DND-41 (cell line): Measurements from ENCODE around the gene USH1C.

ENCODE experiments used
- ATAC-seq: fragments of 200-7000 bp; cut with Tn5 transposase; 3 replicates; pipeline ENCODE4 v1.9.1; 2021; ENCODE audit warnings: low read depth; ENCODE audit not compliant: insufficient read depth
- DNase-seq: peaks from one replicate; pipeline ENCODE4 v3.0.0-alpha.2; 2020
- H2AFZ ChIP-seq: 2 replicates; pipeline ENCODE4 v1.6.0; 2012; ENCODE audit warnings: low read depth, low read length
- H3K27ac ChIP-seq: 2 replicates; pipeline ENCODE4 v1.5.1; 2012; ENCODE audit warnings: low read length, inconsistent platforms
- H3K27me3 ChIP-seq: fragments of 200-600 bp; sonication (generic); 2 replicates; pipeline ENCODE4 v1.6.0; 2012; ENCODE audit warnings: low read length, mild to moderate bottlenecking, inconsistent platforms; ENCODE audit not compliant: insufficient read depth, poor library complexity
- H3K36me3 ChIP-seq: 2 replicates; pipeline ENCODE4 v1.5.1; 2012; ENCODE audit warnings: low read length, inconsistent platforms; ENCODE audit not compliant: insufficient read depth
- H3K4me1 ChIP-seq: 2 replicates; pipeline ENCODE4 v1.5.1; 2012; ENCODE audit warnings: mild to moderate bottlenecking, low read length; ENCODE audit not compliant: insufficient read depth
- H3K4me2 ChIP-seq: 2 replicates; pipeline ENCODE4 v1.6.0; 2012; ENCODE audit warnings: mild to moderate bottlenecking, moderate library complexity, low read length, inconsistent platforms; ENCODE audit not compliant: insufficient read depth
- H3K4me3 ChIP-seq, 2 experiments: fragments of 200-600 bp in 1 of 2; shearing (Covaris generic) in 1 of 2; 2 replicates each; pipeline ENCODE4 v1.5.1; 2012 to 2016; ENCODE audit warnings: inconsistent platforms in 2 of 2, low read length in 2 of 2, mild to moderate bottlenecking in 2 of 2, low read depth in 1 of 2, moderate library complexity in 1 of 2
- H3K79me2 ChIP-seq: 2 replicates; pipeline ENCODE4 v1.6.0; 2012; ENCODE audit warnings: low read length, inconsistent platforms; ENCODE audit not compliant: insufficient read depth
- H3K9ac ChIP-seq: 2 replicates; pipeline ENCODE4 v1.6.0; 2012; ENCODE audit warnings: low read depth, mild to moderate bottlenecking, inconsistent platforms, low read length, moderate library complexity
- H3K9me3 ChIP-seq: 2 replicates; pipeline ENCODE4 v1.5.1; 2012; ENCODE audit warnings: low read length, moderate library complexity, mild to moderate bottlenecking, inconsistent platforms; ENCODE audit not compliant: insufficient read depth, severe bottlenecking
- H4K20me1 ChIP-seq: 2 replicates; pipeline ENCODE4 v1.6.0; 2012; ENCODE audit warnings: low read length; ENCODE audit not compliant: insufficient read depth
- CTCF ChIP-seq: IDR thresholded peaks from 2 replicates; pipeline ENCODE4 v1.5.1; 2012; ENCODE audit warnings: borderline replicate concordance, low read length, moderate library complexity, mild to moderate bottlenecking; ENCODE audit not compliant: poor library complexity, severe bottlenecking; ENCODE audit errors: extremely low read depth
- EZH2 ChIP-seq: IDR thresholded peaks from 3 replicates; pipeline ENCODE4 v1.6.1; 2012; ENCODE audit warnings: borderline replicate concordance, low read depth, mild to moderate bottlenecking, moderate library complexity, low read length, inconsistent platforms; ENCODE audit not compliant: severe bottlenecking

USH1C gene

GRCh38 chr11:17588721-17589120 is 44.5 kb upstream of the USH1C start:
- no peak for ATAC-seq
- Histone ChIP-seq H3K4me3 (no peak overlapping the region), H3K79me2 (no peaks in the 10 kb centered on the region), H3K27me3 (peaks cover 7% of the 10 kb centered on the region), H3K9me3 (no peaks in the 10 kb centered on the region), H3K27ac (no peak overlapping the region), H3K36me3 (no peaks in the 10 kb centered on the region), H3K4me1 (no peaks in the 10 kb centered on the region), H4K20me1 (no peaks in the 10 kb centered on the region), H3K9ac (no peak overlapping the region), H2AFZ (no peak overlapping the region), H3K4me2 (no peak overlapping the region)
- TF ChIP-seq EZH2 (no peak), CTCF (no peak)
- no peak for DNase-seq

- Histone ChIP-seq H2AFZ (no peak overlapping the region), H3K27ac (no peak overlapping the region), H3K27me3 (peaks cover 7% of the 10 kb centered on the region), H3K9me3 (no peaks in the 10 kb centered on the region), H3K4me2 (no peak overlapping the region), H3K4me1 (no peaks in the 10 kb centered on the region), H3K9ac (no peak overlapping the region), H4K20me1 (no peaks in the 10 kb centered on the region), H3K79me2 (no peaks in the 10 kb centered on the region), H3K36me3 (no peaks in the 10 kb centered on the region), H3K4me3 (no peak overlapping the region)
- ATAC-seq = no peak
- no peak for TF ChIP-seq EZH2
- no peak for TF ChIP-seq CTCF
- no peak for DNase-seq
These were observed 44.0 kb upstream of the USH1C start for GRCh38 chr11:17588166-17588565.

DNA sequence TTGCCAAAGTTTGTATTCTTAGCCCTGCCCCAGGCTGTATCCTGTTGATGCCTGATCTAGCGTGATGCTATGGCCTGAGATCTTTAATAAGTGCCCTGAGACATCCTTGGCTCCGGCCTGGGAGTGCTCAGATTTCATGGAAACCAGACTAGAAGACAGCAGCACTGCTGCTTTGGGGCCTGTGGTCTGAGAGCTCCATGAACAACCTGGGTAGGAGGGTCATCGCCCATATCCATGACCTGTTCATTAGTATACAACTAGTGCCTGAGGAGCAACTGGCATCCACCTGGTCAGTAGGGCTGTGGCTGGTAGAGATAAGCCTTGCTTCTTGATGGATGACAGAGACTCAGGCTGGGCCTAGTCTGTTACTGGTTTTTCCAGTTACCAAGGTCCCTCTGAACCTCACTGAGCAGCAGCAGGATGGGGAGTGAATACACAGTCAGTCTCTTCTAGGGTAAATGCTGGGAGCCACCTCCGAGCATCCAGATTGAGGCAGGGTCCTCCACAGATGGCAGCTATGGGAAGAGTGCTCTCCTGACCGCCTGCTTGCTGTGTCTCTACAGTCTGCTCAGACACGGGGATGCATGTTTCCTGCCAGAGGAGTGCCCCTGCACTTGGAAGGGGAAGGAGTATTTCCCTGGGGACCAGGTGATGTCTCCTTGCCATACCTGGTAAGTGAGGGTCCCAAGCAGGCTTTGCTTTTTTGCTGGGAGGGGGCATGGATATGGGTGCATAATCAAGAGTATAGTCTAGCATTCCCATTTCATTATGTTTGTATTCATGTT is 41.9 kb upstream of the USH1C start:
- Histone ChIP-seq H3K36me3 (no peaks in the 10 kb centered on the region), H3K79me2 (no peaks in the 10 kb centered on the region), H3K9me3 (no peaks in the 10 kb centered on the region), H3K4me1 (no peaks in the 10 kb centered on the region), H2AFZ (no peak overlapping the region), H4K20me1 (no peaks in the 10 kb centered on the region), H3K9ac (no peak overlapping the region), H3K27ac (no peak overlapping the region), H3K4me2 (no peak overlapping the region), H3K27me3 (peaks cover 14% of the 10 kb centered on the region), H3K4me3 (no peak overlapping the region)
- DNase-seq = no peak
- no peak for ATAC-seq
- TF ChIP-seq CTCF = no peak
- no peak for TF ChIP-seq EZH2
